B cell (primary cell): ENCODE data around the gene KCNK2.

Experiments
- EZH2 ChIP-seq: IDR thresholded peaks from 2 replicates; pipeline ENCODE4 v1.6.1; 2012; ENCODE audit warnings: borderline replicate concordance, low read depth, mild to moderate bottlenecking, moderate library complexity, low read length; ENCODE audit not compliant: insufficient read depth, poor library complexity, severe bottlenecking
- TF ChIP-seq, protein P1 (sequence below): fragments of 200-600 bp; IDR thresholded peaks from one replicate; pipeline ENCODE4 v1.8.0; 2022; ENCODE audit warnings: antibody characterized with exemption, mild to moderate bottlenecking

DNA sequence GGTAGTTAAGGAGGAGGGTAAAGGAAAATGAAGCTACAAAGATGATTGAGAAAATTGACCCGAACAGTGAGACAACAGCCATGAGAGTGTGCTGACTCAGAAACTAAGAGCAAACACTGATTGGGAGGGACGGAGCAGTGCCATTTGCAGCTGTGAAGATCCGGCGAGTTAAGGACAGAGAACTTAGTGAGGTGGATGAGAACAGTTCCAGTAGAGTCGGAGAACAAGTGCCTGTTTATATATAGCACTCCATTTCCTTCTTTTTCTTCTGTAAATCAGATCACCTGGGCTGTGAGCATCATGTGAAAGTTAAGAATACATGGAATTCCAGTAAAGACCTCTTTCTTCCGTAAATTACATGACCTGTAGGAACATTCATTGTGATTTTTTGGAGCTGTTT, 145.7 kb downstream of the KCNK2 start:
- TF ChIP-seq, protein P1, sequence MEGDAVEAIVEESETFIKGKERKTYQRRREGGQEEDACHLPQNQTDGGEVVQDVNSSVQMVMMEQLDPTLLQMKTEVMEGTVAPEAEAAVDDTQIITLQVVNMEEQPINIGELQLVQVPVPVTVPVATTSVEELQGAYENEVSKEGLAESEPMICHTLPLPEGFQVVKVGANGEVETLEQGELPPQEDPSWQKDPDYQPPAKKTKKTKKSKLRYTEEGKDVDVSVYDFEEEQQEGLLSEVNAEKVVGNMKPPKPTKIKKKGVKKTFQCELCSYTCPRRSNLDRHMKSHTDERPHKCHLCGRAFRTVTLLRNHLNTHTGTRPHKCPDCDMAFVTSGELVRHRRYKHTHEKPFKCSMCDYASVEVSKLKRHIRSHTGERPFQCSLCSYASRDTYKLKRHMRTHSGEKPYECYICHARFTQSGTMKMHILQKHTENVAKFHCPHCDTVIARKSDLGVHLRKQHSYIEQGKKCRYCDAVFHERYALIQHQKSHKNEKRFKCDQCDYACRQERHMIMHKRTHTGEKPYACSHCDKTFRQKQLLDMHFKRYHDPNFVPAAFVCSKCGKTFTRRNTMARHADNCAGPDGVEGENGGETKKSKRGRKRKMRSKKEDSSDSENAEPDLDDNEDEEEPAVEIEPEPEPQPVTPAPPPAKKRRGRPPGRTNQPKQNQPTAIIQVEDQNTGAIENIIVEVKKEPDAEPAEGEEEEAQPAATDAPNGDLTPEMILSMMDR: no peak
- no peak for TF ChIP-seq EZH2
